ENCODE data around the gene OR51B4.
"Not testable (repeated sequence)": the region's sequence is repeated elsewhere in the genome, so short reads cannot be mapped to it uniquely, and the experiment has no call there.

OR51B4 gene

GRCh38 chr11:5274395-5274794 lies 27.4 kb downstream of the OR51B4 start:
- DNase-seq (ENCODE audit: low spot score), result no peak

GRCh38 chr11:5272395-5273017 lies 29.2 kb downstream of the OR51B4 start:
- no peak for DNase-seq (ENCODE audit: low spot score)

- DNase-seq (ENCODE audit: low spot score), result no peak
These were observed 32.0 kb downstream of the OR51B4 start, which contains the start of gene HBE1 for GRCh38 chr11:5269715-5270147. Gene HBE1, minus strand, starts transcription at chr11:5269945. Its CDS starts 55 bp downstream, at chr11:5269890.

- no peak for DNase-seq (ENCODE audit: low spot score)
These were observed 34.6 kb downstream of the OR51B4 start for GRCh38 chr11:5267033-5267563.

GRCh38 chr11:5266609-5267008 lies 35.1 kb downstream of the OR51B4 start:
- DNase-seq (ENCODE audit: low spot score), result no peak

- DNase-seq (ENCODE audit: low spot score), result no peak
These were observed 35.9 kb downstream of the OR51B4 start for GRCh38 chr11:5265832-5266231.

- no peak for DNase-seq (ENCODE audit: low spot score)
These were observed 43.0 kb downstream of the OR51B4 start for GRCh38 chr11:5258543-5259262.

GRCh38 chr11:5257296-5257695 lies 44.5 kb downstream of the OR51B4 start:
- no peak for DNase-seq (ENCODE audit: low spot score)

GRCh38 chr11:5254646-5255413 lies 46.9 kb downstream of the OR51B4 start, which contains the start of gene HBG2:
Gene HBG2, minus strand, starts transcription at chr11:5254781. Its CDS starts 53 bp downstream, at chr11:5254728.
- not testable (repeated sequence) for DNase-seq (ENCODE audit: low spot score)

GRCh38 chr11:5254023-5254422 lies 47.7 kb downstream of the OR51B4 start:
- DNase-seq (ENCODE audit: low spot score), result not testable (repeated sequence)

GRCh38 chr11:5253440-5253839 lies 48.3 kb downstream of the OR51B4 start:
- DNase-seq (ENCODE audit: low spot score), result not testable (repeated sequence)

GRCh38 chr11:5252919-5253265 lies 48.9 kb downstream of the OR51B4 start:
- no peak for DNase-seq (ENCODE audit: low spot score)

GRCh38 chr11:5252192-5252918 lies 49.4 kb downstream of the OR51B4 start:
- no peak for DNase-seq (ENCODE audit: low spot score)

- DNase-seq (ENCODE audit: low spot score), result no peak
These were observed 50.0 kb downstream of the OR51B4 start for GRCh38 chr11:5251746-5252145.
